DMS 273 treated with DMSO at 0.1 percent for 48 hours (cell line): ENCODE measurements around the gene FN3KRP.

Experiments used
- DNase-seq: peaks from one replicate; lab custom pipeline; 2025; lab: John Stamatoyannopoulos, UW

FN3KRP gene

GRCh38 chr17:82687375-82687861 lies 29.1 kb upstream of the FN3KRP start:
- no peak for DNase-seq

- no peak for DNase-seq
Observed at GRCh38 chr17:82687871-82688270, 28.6 kb upstream of the FN3KRP start.

- no peak for DNase-seq
Observed at GRCh38 chr17:82689077-82689476, 27.4 kb upstream of the FN3KRP start.

GRCh38 chr17:82690786-82691489 lies 25.6 kb upstream of the FN3KRP start:
- DNase-seq, result no peak

GRCh38 chr17:82691714-82692113 lies 24.8 kb upstream of the FN3KRP start:
- no peak for DNase-seq

GRCh38 chr17:82692268-82692667 lies 24.2 kb upstream of the FN3KRP start:
- DNase-seq, result no peak

GRCh38 chr17:82693168-82693867 lies 23.2 kb upstream of the FN3KRP start:
- DNase-seq, result no peak

GRCh38 chr17:82694647-82695046 lies 21.9 kb upstream of the FN3KRP start:
- DNase-seq, result no peak

- DNase-seq, result no peak
Observed at GRCh38 chr17:82696259-82696658, 20.2 kb upstream of the FN3KRP start.

GRCh38 chr17:82696916-82697807 lies 19.3 kb upstream of the FN3KRP start:
- no peak for DNase-seq

- no peak for DNase-seq
Observed at GRCh38 chr17:82697808-82698064, 18.8 kb upstream of the FN3KRP start.

GRCh38 chr17:82698065-82698973 lies 18.2 kb upstream of the FN3KRP start, which contains the start of gene RAB40B:
RAB40B (minus strand) TSS chr17:82698698; CDS start chr17:82698596, 102 bp downstream.
- DNase-seq, result peak; percentile 95

GRCh38 chr17:82698974-82699442 lies 17.5 kb upstream of the FN3KRP start:
- DNase-seq, result no peak

GRCh38 chr17:82699551-82699950 lies 17.0 kb upstream of the FN3KRP start:
- DNase-seq, result no peak

- no peak for DNase-seq
Observed at GRCh38 chr17:82702231-82702927, 14.1 kb upstream of the FN3KRP start.

- no peak for DNase-seq
Observed at GRCh38 chr17:82703036-82703745, 13.3 kb upstream of the FN3KRP start.

- no peak for DNase-seq
Observed at GRCh38 chr17:82703935-82704865, 12.3 kb upstream of the FN3KRP start.

GRCh38 chr17:82704886-82705285 lies 11.6 kb upstream of the FN3KRP start:
- DNase-seq, result no peak

GRCh38 chr17:82705756-82706155 lies 10.8 kb upstream of the FN3KRP start:
- no peak for DNase-seq
